Glutamatergic neuron (in vitro differentiated cells): ENCODE measurements around the gene ZBTB2. TPM values are rescaled to one million over a fixed set of nuclear protein-coding genes. Genes with fewer than 3 reads are reported as not detected.

Experiments used
- DNase-seq: peaks from one replicate; pipeline ENCODE4 v3.0.0; 2022
- H3K27ac Mint-ChIP-seq: one replicate; pipeline ENCODE4 v1.8.0; 2020; ENCODE audit warnings: mild to moderate bottlenecking, mixed read lengths, inconsistent platforms; ENCODE audit not compliant: unreplicated experiment
- H3K27me3 Mint-ChIP-seq: one replicate; pipeline ENCODE4 v1.8.0; 2020; ENCODE audit warnings: mild to moderate bottlenecking, moderate library complexity, mixed read lengths, inconsistent platforms; ENCODE audit not compliant: unreplicated experiment
- H3K36me3 Mint-ChIP-seq: one replicate; pipeline ENCODE4 v1.8.0; 2020; ENCODE audit warnings: mild to moderate bottlenecking, mixed read lengths, inconsistent platforms; ENCODE audit not compliant: unreplicated experiment
- H3K4me1 Mint-ChIP-seq: one replicate; pipeline ENCODE4 v1.8.0; 2020; ENCODE audit warnings: mild to moderate bottlenecking, low read depth, mixed read lengths, inconsistent platforms; ENCODE audit not compliant: unreplicated experiment
- H3K4me3 Mint-ChIP-seq: one replicate; pipeline ENCODE4 v1.8.0; 2020; ENCODE audit warnings: mild to moderate bottlenecking, mixed read lengths, inconsistent platforms; ENCODE audit not compliant: unreplicated experiment
- H3K9me3 Mint-ChIP-seq: one replicate; pipeline ENCODE4 v1.8.0; 2020; ENCODE audit warnings: mild to moderate bottlenecking, moderate library complexity, mixed read lengths, inconsistent platforms; ENCODE audit not compliant: unreplicated experiment
- total RNA-seq: library from RNA; stranded (reverse); fragmentation: NEBNext Ultra II Directional; extraction: Animal tissue kit (Norgen Biotek cat#: 25700); gene quantifications from one replicate; pipeline ENCODE4 v1.2.1, GENCODE V29; 2021; ENCODE audit not compliant: unreplicated experiment
- TF ChIP-seq, protein P1 (sequence below): fragments of 200-600 bp; sonication (generic); IDR thresholded peaks from one replicate; pipeline ENCODE4 v1.5.0; 2021; ENCODE audit not compliant: partially characterized antibody, unreplicated experiment

ZBTB2 gene
- total RNA-seq, 1 donor from 2014 or later = 6.7 TPM

DNA sequence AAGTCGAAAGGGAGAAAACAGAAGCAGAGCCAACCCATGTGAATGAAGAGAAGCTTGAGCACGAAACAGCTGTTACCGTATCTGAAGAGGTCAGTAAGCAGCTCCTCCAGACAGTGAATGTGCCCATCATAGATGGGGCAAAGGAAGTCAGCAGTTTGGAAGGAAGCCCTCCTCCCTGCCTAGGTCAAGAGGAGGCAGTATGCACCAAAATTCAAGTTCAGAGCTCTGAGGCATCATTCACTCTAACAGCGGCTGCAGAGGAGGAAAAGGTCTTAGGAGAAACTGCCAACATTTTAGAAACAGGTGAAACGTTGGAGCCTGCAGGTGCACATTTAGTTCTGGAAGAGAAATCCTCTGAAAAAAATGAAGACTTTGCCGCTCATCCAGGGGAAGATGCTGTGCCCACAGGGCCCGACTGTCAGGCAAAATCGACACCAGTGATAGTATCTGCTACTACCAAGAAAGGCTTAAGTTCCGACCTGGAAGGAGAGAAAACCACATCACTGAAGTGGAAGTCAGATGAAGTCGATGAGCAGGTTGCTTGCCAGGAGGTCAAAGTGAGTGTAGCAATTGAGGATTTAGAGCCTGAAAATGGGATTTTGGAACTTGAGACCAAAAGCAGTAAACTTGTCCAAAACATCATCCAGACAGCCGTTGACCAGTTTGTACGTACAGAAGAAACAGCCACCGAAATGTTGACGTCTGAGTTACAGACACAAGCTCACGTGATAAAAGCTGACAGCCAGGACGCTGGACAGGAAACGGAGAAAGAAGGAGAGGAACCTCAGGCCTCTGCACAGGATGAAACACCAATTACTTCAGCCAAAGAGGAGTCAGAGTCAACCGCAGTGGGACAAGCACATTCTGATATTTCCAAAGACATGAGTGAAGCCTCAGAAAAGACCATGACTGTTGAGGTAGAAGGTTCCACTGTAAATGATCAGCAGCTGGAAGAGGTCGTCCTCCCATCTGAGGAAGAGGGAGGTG, 38.7 kb downstream of the ZBTB2 start:
- peaks cover 13% of the 10 kb centered on the region for H3K9me3 Mint-ChIP-seq
- peaks cover 5% of the 10 kb centered on the region for H3K27me3 Mint-ChIP-seq
- H3K27ac Mint-ChIP-seq = no peak overlapping the region
- DNase-seq = no peak
- peaks cover 21% of the 10 kb centered on the region for H3K36me3 Mint-ChIP-seq
- H3K4me3 Mint-ChIP-seq = no peak overlapping the region
- TF ChIP-seq, protein P1, sequence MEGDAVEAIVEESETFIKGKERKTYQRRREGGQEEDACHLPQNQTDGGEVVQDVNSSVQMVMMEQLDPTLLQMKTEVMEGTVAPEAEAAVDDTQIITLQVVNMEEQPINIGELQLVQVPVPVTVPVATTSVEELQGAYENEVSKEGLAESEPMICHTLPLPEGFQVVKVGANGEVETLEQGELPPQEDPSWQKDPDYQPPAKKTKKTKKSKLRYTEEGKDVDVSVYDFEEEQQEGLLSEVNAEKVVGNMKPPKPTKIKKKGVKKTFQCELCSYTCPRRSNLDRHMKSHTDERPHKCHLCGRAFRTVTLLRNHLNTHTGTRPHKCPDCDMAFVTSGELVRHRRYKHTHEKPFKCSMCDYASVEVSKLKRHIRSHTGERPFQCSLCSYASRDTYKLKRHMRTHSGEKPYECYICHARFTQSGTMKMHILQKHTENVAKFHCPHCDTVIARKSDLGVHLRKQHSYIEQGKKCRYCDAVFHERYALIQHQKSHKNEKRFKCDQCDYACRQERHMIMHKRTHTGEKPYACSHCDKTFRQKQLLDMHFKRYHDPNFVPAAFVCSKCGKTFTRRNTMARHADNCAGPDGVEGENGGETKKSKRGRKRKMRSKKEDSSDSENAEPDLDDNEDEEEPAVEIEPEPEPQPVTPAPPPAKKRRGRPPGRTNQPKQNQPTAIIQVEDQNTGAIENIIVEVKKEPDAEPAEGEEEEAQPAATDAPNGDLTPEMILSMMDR = no peak
- H3K4me1 Mint-ChIP-seq = peaks cover 8% of the 10 kb centered on the region

DNA sequence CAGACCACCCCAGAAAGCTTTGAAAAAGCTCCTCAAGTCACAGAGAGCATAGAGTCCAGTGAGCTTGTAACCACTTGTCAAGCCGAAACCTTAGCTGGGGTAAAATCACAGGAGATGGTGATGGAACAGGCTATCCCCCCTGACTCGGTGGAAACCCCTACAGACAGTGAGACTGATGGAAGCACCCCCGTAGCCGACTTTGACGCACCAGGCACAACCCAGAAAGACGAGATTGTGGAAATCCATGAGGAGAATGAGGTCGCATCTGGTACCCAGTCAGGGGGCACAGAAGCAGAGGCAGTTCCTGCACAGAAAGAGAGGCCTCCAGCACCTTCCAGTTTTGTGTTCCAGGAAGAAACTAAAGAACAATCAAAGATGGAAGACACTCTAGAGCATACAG, 39.6 kb downstream of the ZBTB2 start:
- no peak overlapping the region for H3K4me3 Mint-ChIP-seq
- TF ChIP-seq, protein P1 = no peak
- peaks cover 13% of the 10 kb centered on the region for H3K9me3 Mint-ChIP-seq
- H3K27ac Mint-ChIP-seq = no peak overlapping the region
- H3K36me3 Mint-ChIP-seq = peaks cover 21% of the 10 kb centered on the region
- DNase-seq = no peak
- peaks cover 7% of the 10 kb centered on the region for H3K27me3 Mint-ChIP-seq
- peaks cover 8% of the 10 kb centered on the region for H3K4me1 Mint-ChIP-seq

DNA sequence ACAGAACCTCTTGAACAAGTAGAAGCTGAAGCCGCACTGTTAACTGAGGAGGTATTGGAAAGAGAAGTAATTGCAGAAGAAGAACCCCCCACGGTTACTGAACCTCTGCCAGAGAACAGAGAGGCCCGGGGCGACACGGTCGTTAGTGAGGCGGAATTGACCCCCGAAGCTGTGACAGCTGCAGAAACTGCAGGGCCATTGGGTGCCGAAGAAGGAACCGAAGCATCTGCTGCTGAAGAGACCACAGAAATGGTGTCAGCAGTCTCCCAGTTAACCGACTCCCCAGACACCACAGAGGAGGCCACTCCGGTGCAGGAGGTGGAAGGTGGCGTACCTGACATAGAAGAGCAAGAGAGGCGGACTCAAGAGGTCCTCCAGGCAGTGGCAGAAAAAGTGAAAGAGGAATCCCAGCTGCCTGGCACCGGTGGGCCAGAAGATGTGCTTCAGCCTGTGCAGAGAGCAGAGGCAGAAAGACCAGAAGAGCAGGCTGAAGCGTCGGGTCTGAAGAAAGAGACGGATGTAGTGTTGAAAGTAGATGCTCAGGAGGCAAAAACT, 40.1 kb downstream of the ZBTB2 start:
- Mint-ChIP-seq H3K4me3 (no peak overlapping the region), H3K27me3 (peaks cover 7% of the 10 kb centered on the region), H3K27ac (no peak overlapping the region)

DNA sequence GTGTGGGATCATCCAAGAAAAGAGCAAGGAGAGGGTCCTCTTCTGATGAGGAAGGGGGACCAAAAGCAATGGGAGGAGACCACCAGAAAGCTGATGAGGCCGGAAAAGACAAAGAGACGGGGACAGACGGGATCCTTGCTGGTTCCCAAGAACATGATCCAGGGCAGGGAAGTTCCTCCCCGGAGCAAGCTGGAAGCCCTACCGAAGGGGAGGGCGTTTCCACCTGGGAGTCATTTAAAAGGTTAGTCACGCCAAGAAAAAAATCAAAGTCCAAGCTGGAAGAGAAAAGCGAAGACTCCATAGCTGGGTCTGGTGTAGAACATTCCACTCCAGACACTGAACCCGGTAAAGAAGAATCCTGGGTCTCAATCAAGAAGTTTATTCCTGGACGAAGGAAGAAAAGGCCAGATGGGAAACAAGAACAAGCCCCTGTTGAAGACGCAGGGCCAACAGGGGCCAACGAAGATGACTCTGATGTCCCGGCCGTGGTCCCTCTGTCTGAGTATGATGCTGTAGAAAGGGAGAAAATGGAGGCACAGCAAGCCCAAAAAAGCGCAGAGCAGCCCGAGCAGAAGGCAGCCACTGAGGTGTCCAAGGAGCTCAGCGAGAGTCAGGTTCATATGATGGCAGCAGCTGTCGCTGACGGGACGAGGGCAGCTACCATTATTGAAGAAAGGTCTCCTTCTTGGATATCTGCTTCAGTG, 40.8 kb downstream of the ZBTB2 start:
- H3K9me3 Mint-ChIP-seq = peaks cover 15% of the 10 kb centered on the region
- DNase-seq = no peak
- H3K36me3 Mint-ChIP-seq = peaks cover 21% of the 10 kb centered on the region
- TF ChIP-seq, protein P1 = no peak
- H3K4me1 Mint-ChIP-seq = peaks cover 8% of the 10 kb centered on the region
- peak overlapping the region; percentile 39 for H3K4me3 Mint-ChIP-seq
- H3K27me3 Mint-ChIP-seq = peaks cover 7% of the 10 kb centered on the region
- H3K27ac Mint-ChIP-seq = no peak overlapping the region

More for the DNA sequence above, 40.1 kb downstream of the ZBTB2 start:
- Mint-ChIP-seq H3K36me3 (peaks cover 21% of the 10 kb centered on the region), H3K9me3 (peaks cover 13% of the 10 kb centered on the region), H3K4me1 (peaks cover 8% of the 10 kb centered on the region)
- TF ChIP-seq, protein P1 = no peak
- no peak for DNase-seq
